RWPE1 (cell line): Measurements from ENCODE around the gene AGPAT3.

Experiments
- CTCF ChIA-PET: fragments of 350-600 bp; sonication (Branson Sonifier 250); formaldehyde crosslinking; extraction: SDS; loops from one replicate; lab custom pipeline; 2021; lab: Yijun Ruan, JAX
- POLR2A ChIA-PET: fragments of 400-600 bp; formaldehyde crosslinking; extraction: SDS; loops from one replicate; lab custom pipeline; 2020; ENCODE audit warnings: antibody characterized with exemption; ENCODE audit not compliant: low non-redundant PET; lab: Yijun Ruan, JAX
- DNase-seq: peaks from one replicate; pipeline ENCODE4 v3.0.0; 2012; ENCODE audit warnings: low spot score
- H3K27ac ChIP-seq: fragments of 450-650 bp; 2 replicates; pipeline ENCODE4 v1.5.1; 2017
- TF ChIP-seq, protein P1 (sequence below): fragments of 450-650 bp; conservative IDR thresholded peaks from 2 replicates; pipeline ENCODE4 v1.5.1; 2017; ENCODE audit warnings: low read depth, mild to moderate bottlenecking

The AGPAT3 gene

DNA sequence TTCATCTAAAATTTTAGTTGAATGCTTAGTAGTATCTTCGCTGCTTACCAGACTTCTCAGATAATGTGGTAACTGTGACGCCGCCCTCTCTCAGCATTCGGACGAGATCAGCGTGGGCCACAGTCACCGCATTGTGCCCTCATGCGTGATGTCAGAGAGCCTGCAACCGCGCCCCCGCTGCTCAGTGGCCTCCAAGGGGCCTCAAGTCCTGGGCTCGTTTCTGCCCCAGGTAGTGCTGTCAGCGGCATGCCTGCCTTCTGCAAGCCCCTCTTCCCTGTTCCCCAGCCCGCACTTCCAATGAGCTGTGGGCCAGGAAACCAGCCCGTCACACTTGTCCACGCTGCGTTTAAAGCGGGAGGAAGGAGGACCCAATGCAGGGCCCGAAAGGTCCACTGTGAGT lies 85.5 kb downstream of the AGPAT3 start:
- ChIA-PET CTCF (no interaction called here), POLR2A (no interaction called here)
- TF ChIP-seq, protein P1, sequence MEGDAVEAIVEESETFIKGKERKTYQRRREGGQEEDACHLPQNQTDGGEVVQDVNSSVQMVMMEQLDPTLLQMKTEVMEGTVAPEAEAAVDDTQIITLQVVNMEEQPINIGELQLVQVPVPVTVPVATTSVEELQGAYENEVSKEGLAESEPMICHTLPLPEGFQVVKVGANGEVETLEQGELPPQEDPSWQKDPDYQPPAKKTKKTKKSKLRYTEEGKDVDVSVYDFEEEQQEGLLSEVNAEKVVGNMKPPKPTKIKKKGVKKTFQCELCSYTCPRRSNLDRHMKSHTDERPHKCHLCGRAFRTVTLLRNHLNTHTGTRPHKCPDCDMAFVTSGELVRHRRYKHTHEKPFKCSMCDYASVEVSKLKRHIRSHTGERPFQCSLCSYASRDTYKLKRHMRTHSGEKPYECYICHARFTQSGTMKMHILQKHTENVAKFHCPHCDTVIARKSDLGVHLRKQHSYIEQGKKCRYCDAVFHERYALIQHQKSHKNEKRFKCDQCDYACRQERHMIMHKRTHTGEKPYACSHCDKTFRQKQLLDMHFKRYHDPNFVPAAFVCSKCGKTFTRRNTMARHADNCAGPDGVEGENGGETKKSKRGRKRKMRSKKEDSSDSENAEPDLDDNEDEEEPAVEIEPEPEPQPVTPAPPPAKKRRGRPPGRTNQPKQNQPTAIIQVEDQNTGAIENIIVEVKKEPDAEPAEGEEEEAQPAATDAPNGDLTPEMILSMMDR, result no peak
- no peak overlapping the region for H3K27ac ChIP-seq
- no peak for DNase-seq

DNA sequence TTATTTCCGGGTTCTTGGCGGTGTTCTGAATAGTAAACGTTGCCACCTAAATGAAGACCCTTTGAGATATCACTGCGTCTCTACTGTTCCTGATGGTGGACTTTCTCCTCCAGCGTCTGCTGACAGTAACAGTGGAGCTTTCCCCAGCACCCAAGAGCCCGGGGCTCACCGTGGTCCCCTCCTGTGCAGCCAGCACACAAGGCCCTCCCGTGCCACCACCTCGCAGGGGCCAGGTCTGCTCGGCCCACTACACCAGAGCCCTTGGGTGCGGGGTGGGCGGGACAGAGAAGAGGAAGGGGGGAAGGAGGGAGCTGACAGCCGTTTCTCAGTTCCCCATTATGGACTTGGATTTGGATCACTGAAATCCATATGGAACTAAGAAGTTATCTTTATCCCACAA lies 85.9 kb downstream of the AGPAT3 start:
- CTCF ChIA-PET, result no interaction called here
- no peak for DNase-seq
- H3K27ac ChIP-seq, result no peak overlapping the region
- TF ChIP-seq, protein P1, result no peak
- POLR2A ChIA-PET, result no interaction called here

DNA sequence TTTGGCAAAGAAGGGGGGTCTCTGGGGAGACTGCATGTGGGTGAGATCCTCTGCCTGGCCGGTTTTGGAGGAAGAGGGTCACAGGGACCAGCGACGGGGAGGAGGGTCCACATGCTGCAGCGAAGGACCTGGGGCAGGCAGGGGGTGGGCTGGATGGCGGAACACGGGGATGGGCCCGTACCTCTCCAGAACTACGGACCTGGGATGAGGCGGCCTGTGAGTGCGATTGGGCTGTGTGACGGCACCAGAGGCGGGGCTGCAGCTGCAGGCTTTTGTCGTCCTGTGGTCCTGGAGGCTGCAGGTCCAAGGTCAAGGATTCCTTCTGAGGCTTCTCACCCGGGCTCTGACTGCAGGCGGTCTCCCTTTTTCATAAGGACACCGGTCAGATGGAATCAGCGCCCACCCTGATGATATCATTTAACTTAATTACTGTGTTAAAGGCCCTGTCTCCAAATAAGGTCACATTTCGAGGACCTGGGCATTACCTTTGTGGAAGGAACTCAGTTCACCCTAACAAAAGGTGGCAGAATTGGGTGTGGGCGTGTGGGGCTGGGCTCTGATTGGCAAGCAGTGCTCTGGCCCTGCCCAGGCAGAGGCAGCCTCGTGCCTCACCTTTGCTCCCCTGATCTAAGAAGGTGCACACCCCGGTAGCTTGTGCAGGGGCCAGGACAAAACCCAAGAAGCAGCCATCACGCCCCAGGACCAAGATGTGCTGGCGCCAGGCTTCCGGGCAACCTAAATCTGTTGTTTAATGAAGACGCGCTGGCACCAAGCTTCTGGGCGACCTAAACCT lies 87.1 kb downstream of the AGPAT3 start:
- no peak overlapping the region for H3K27ac ChIP-seq
- POLR2A ChIA-PET, result no interaction called here
- TF ChIP-seq, protein P1, result no peak
- DNase-seq, result no peak
- CTCF ChIA-PET, result no interaction called here

DNA sequence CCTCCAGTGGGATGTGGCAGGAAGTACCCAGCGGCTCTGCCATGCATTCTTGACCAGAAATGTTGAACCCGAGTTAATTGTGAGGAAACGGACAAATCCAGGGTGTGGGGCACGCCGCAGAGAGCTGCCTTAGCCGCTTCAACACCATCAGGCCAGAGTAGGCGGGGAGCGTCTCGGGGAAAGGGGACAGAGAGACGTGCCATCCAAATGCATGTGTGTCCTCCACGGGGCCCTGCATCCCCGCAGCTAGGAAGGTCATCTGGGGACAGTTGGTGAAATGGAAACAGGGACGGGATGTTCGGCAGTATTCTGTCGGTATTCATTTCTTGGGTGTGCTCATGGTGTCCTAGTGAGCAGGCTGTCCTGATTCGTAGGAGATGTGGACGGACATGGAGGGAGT lies 88.0 kb downstream of the AGPAT3 start:
- ChIA-PET POLR2A (no interaction called here), CTCF (interaction anchor here (0.8 to 1.3 kb wide), 2 partner anchors 12 to 23 kb away, joined by 3 to 6 read pairs; no protein-coding TSS in a partner anchor)

DNA sequence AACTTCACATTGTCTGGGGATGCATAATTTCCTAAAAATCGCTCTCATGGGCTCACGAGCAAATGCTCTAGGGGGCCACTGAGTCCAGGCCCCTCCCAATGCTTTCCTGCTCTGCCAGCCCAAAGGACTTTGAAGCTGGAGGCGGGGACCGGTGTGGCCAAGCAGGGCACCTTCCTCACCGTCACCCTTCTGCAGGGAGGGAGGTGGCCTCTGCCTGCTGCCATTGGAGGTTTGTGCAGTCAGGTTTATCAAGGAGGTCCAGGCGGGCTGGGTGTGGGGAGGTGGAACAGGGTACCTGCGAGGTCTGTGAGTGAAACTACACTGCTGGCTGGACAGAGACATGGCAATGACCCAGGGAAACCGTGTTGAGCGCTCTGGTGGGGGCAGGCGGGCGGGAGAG lies 89.0 kb downstream of the AGPAT3 start:
- no peak overlapping the region for H3K27ac ChIP-seq
- TF ChIP-seq, protein P1, result no peak
- no peak for DNase-seq
- POLR2A ChIA-PET, result interaction anchor here (1.2 kb wide), 1 partner anchor 13 kb away, joined by 3 read pairs; no protein-coding TSS in a partner anchor
- CTCF ChIA-PET, result interaction anchor here (0.7 to 1.3 kb wide), 3 partner anchors 22 to 1132 kb away, joined by 3 to 6 read pairs (median 3); no protein-coding TSS in a partner anchor

More for the DNA sequence above, 88.0 kb downstream of the AGPAT3 start:
- no peak for DNase-seq
- TF ChIP-seq, protein P1, result no peak
- H3K27ac ChIP-seq, result no peak overlapping the region

DNA sequence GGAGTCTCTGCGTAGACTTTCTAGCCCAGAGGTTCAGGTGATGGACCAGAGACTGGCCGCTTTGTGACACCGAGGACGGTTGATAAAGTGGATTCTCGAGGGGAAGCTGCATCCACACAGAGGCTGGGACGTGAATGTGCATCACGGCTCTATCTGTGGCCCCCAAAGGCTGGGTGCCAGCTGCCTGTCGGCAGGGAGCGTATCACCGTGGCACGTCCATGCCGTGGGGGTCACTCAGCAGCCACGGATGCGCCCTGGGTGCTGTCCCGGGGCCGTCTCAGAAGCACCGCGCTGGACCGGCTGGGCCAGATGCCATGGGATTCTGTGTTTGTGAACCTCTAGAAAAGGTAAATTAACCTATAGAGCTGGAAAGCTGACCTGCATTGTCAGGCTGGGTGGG lies 89.9 kb downstream of the AGPAT3 start:
- H3K27ac ChIP-seq, result no peak overlapping the region
- DNase-seq, result no peak
- ChIA-PET CTCF (interaction anchor here (1.1 to 1.4 kb wide), 2 partner anchors 13 to 16 kb away, joined by 3 read pairs; no protein-coding TSS in a partner anchor), POLR2A (interaction anchor here (0.6 to 1.2 kb wide), 2 partner anchors 11 to 14 kb away, joined by 3 to 4 read pairs; no protein-coding TSS in a partner anchor)
- TF ChIP-seq, protein P1, result no peak
